Choroid plexus epithelial cell (primary cell): ENCODE results near the gene MAML2.

Experiments
- DNase-seq: peaks from one replicate; pipeline ENCODE4 v3.0.0-alpha.2; 2010; ENCODE audit warnings: low read depth
- H3K4me3 ChIP-seq: 2 replicates; pipeline ENCODE4 v1.5.1; 2011; ENCODE audit warnings: low read depth, mild to moderate bottlenecking, control low read depth, low read length, moderate library complexity
- CTCF ChIP-seq: conservative IDR thresholded peaks from 2 replicates; pipeline ENCODE4 v1.5.1; 2011; ENCODE audit warnings: low read depth, mild to moderate bottlenecking, control low read depth, inconsistent platforms, low read length, moderate library complexity

MAML2 gene

GRCh38 chr11:96306933-96307775, 35.8 kb downstream of the MAML2 start:
- H3K4me3 ChIP-seq: peak overlapping the region; percentile 30
- DNase-seq: peak; percentile 99
- no peak for TF ChIP-seq CTCF

- no peak for DNase-seq
- no peak for TF ChIP-seq CTCF
- H3K4me3 ChIP-seq: peak overlapping the region; percentile 14
Measured at GRCh38 chr11:96306600-96306932, 36.4 kb downstream of the MAML2 start.

- H3K4me3 ChIP-seq: no peak overlapping the region
- TF ChIP-seq CTCF: no peak
- DNase-seq: no peak
Measured at GRCh38 chr11:96306071-96306470, 36.9 kb downstream of the MAML2 start.

GRCh38 chr11:96303980-96304379, 39.0 kb downstream of the MAML2 start:
- TF ChIP-seq CTCF: no peak

GRCh38 chr11:96303064-96303463, 39.9 kb downstream of the MAML2 start:
- H3K4me3 ChIP-seq: no peak overlapping the region
- peak; percentile 83 for DNase-seq
- no peak for TF ChIP-seq CTCF

More at GRCh38 chr11:96303980-96304379, 39.0 kb downstream of the MAML2 start:
- no peak overlapping the region for H3K4me3 ChIP-seq
- no peak for DNase-seq

- no peak for DNase-seq
- H3K4me3 ChIP-seq: no peak overlapping the region
- TF ChIP-seq CTCF: no peak
Measured at GRCh38 chr11:96301818-96302217, 41.2 kb downstream of the MAML2 start.

GRCh38 chr11:96299155-96299888, 43.7 kb downstream of the MAML2 start:
- no peak for DNase-seq
- H3K4me3 ChIP-seq: no peak overlapping the region
- TF ChIP-seq CTCF: no peak
